ENCODE results near the gene OR2AG2.

DNA sequence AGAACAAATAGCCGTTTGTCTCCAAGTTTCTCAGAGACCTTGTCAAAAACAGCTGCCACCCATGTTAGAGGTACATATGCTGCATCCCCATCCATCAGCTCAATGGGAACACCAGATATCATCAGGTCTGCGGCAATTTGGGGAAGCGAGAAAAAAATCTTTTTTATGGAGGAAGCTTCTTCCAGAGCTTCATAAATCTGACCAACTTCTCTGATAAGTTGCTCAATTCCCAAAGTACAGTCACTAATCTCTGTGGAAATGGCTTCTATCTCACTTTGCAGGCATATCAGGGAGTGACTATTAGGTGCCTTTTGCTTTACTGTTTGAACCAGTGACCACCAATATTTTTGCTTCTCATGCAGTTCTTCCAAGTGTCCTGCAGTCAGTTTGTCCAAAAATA is 54.4 kb downstream of the OR2AG2 start:
- TF ChIP-seq, protein P1, sequence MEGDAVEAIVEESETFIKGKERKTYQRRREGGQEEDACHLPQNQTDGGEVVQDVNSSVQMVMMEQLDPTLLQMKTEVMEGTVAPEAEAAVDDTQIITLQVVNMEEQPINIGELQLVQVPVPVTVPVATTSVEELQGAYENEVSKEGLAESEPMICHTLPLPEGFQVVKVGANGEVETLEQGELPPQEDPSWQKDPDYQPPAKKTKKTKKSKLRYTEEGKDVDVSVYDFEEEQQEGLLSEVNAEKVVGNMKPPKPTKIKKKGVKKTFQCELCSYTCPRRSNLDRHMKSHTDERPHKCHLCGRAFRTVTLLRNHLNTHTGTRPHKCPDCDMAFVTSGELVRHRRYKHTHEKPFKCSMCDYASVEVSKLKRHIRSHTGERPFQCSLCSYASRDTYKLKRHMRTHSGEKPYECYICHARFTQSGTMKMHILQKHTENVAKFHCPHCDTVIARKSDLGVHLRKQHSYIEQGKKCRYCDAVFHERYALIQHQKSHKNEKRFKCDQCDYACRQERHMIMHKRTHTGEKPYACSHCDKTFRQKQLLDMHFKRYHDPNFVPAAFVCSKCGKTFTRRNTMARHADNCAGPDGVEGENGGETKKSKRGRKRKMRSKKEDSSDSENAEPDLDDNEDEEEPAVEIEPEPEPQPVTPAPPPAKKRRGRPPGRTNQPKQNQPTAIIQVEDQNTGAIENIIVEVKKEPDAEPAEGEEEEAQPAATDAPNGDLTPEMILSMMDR (IDR thresholded peaks at IDR 0.05; ENCODE audit: borderline replicate concordance, extremely low read depth, low read length, poor library complexity, severe bottlenecking): no peak
- TF ChIP-seq EZH2 (IDR thresholded peaks at IDR 0.05; ENCODE audit: borderline replicate concordance, low read depth, low read length, severe bottlenecking): no peak
